Stimulated activated CD4-positive, alpha-beta T cell treated with anti-CD3 and anti-CD28 coated beads, Interleukin-12 subunit alpha, Interleukin-12 subunit beta, amount 100 ng/mL, for 4 hours (primary cell): ENCODE data around the gene RASAL2.

Source experiments
- DNase-seq: peaks from one replicate; pipeline ENCODE4 v3.0.0-alpha.2; 2020

RASAL2 gene

DNA sequence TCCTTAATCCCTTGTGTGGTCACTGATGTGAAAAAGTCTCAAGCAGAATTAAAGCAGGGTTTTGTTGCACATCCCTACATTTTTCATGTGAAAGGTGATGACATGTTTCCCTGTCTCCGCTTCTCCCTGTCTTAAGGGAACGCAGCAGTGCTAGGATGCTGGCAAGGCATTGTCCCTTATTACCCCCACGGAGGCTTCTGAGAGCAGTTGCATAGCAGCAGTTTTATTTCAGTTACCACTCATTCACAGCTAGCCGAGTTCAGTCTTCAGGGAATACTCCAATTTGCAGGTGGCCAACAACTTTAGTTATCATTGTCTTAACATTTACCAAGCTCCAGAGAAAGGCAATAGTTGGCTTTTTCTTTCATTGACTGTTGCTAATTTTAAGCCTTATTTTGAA, 313.8 kb downstream of the RASAL2 start:
- no peak for DNase-seq

DNA sequence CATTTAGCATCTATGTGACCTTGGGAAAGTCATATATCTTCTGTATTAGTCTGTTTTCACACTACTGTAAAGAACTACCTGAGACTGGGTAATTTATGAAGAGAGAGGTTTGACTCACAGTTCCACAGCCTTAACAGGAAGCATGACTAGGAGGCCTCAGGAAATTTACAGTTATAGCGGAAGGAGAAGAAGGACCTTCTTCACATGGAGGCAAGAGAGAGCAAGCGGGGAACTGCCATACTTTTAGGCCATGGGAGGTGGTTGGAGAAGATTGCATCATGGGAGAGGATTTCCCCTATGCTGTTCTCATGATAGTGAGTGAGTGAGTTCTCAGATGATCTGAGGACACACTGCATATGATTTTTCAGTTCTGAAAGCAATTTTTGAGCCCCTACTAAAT, 315.0 kb downstream of the RASAL2 start:
- no peak for DNase-seq

DNA sequence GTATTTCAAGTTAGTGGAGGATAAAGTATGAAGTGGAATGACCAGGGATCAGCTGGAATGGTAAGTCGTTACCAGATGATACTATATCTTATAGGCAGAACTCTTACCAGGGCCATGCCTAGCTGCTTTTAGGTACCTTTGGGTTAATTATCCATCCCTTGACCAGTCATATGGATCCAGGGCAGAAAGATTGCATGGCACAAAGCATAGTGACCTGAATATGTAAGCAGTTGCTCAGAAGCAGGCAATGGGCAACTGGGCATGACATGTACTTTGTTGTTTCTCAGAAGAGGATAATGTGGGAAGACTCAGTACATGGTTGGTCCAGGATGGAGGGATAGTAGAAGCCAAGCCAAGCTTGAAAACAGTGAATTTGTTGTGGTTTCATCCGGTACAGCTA, 315.6 kb downstream of the RASAL2 start:
- no peak for DNase-seq

DNA sequence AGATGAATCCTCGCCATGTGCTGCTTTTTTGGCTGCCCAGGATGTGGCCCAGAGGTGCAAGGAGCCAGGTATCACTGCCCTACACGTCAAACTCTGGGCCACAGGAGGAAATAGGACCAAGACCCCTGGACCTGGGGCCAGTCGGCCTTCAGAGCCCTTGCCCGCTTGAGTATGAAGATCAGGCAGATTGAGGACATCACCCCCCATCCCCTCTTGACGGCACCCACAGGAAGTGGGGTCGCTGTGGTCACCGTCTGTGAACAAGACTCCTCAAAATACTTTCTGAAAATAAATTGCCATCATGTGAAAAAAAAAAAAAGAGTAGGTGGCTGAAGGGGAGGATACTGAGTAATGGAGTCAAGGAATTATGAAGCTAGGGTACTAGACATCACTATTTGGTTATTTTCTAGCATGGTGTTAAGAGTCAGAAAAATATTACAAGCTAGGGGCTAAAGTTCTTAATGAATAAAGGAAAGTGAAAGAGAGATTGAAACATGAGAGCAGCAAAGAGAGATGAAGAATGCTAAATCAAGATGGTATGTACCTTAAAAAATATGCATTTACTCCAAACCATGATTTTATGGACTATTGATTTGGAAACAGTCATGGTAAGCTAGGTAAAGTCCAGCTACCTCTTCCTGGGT, 318.0 kb downstream of the RASAL2 start:
- no peak for DNase-seq

DNA sequence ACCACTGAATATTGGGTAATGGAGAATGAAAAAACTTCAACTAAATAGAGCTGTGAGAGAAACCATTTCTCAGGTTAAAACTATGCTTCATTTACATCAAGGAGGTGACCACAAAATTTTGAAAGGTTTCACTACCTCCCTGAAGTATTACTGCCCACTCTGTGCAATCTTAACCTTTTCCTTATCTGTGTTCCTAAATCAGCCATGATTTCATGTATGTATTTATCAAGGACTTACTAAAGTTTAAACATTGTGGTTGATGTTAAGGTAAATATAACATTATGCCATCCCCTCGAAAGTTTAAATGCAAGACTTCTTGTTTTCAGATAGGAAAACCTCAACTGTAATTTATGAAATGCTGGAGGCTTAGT, 318.5 kb downstream of the RASAL2 start:
- no peak for DNase-seq

DNA sequence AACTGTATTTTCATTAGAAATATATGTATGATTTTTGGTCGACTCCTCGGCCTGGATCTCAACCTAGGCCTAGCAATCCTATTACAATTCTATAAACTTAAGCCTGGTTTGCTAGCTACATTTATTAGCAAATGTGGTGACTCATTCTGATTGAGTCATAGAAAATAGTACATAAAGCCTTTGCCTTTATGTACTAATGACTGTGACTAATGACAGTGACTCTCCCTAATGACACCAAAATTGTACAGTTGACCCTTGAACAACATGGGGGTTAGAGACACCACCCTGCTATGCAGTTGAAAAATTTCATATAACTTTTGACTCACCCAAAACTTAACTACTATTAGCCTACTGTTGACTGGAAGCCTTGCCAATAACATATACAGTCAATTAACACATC, 324.0 kb downstream of the RASAL2 start:
- no peak for DNase-seq

DNA sequence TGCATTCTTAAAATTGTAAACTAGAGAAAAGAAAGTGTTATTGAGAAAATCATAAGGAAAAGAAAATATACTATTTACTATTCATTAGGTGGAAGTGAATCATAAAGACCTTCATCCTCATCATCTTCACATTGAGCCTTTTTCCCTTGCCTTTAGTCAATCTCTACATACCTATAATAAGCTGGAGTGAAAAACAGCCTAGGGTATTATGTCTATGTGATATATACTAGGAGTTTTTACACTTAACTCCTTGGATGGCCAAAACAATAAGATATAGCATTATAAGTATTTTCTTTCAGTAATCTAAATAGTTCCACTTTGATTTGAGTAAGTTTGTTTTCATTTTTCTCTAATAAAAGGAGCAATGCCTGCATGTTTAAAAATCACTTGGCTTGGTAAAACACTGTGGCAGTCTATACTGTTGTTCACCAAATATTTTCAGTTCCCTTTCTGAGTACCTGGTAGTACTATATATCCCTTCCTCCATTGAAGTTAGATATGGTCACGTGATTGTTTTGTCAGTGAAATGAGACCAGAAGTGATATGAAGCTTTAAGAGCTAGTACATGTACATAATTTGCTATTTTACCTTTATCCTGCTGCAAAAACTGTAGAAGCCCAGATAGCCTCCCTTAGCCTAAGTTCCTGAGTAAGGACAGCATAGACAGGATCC, 324.5 kb downstream of the RASAL2 start:
- no peak for DNase-seq

DNA sequence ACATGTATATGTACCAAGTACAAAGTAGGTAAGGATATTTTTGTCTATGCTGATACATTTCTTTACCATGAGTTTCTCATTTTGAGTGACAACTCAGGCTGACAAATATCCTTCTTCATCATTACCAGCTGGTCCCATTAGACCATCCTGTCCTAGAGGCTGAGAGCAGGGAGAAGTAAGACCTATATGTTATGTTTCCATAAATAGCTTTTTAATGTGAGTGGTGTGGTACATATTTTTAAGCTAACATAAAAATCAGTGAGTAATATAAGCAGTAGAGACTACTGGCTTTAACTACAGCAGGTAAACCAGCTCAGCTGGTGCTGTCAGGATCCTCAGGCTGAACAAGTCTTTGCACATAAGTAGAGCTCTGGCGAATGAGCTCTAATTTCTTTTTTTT, 340.5 kb downstream of the RASAL2 start:
- no peak for DNase-seq

DNA sequence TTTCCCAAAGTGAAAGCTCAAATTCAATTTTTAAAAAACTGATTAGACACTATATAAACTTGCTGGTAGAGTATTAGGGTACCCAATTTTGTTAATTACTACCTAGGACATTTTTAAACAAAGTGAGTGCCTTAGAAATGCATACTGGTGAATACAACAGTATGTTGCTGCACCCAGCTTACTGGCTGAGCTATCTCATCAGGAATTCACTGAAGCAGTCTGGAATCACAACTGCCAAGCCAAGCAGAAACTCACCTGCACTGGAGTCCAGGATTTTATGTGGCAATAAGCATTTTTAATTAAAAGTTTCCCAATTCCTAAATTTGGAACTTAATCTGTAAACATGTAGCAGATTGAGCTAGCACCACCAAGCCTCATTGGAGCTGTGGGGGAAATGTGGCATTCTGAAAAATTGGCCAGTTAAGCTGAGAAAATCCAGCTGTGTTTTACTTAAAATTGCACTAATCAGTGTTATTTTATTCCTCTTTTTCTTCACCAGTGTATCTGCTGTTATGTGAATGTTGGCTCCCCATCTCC, 341.1 kb downstream of the RASAL2 start:
- no peak for DNase-seq

DNA sequence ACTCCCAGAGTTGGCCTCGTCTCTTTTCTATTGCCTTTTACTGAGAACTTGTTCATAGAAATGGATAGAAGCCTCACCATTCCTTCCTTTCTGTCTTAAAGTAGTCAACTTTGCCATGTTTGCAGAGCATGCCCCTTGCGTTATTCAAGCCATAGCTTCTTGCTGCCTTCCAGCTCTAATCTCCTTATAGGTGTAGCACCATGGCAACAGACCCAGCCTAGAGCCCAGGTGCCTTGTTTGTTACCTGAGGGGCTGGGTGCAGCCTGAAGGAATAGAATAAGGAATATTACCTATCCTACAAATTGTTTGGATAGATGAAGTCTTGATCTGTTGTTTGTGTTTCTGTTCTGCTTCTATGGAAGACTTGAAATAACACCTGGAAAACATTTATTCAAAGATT, 343.0 kb downstream of the RASAL2 start:
- DNase-seq: no peak

DNA sequence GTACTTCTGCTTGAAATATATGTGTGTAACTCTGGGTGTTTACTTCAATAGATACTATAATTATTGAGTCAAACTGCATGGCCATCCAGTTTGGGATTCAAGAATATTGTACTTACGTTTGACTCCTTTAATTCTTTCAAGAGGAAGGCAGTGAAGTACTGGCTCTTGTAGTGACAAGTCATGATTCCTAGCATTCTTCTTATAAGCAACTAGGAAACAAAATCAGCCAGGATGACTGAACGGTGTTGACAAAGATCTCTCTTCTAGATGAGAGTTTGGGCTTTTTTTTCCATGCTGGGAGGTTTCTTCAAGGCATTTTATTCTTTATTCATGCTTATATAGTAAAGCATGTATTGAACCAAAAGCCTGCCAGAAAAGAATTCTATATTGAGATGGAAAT, 344.5 kb downstream of the RASAL2 start:
- DNase-seq: no peak

DNA sequence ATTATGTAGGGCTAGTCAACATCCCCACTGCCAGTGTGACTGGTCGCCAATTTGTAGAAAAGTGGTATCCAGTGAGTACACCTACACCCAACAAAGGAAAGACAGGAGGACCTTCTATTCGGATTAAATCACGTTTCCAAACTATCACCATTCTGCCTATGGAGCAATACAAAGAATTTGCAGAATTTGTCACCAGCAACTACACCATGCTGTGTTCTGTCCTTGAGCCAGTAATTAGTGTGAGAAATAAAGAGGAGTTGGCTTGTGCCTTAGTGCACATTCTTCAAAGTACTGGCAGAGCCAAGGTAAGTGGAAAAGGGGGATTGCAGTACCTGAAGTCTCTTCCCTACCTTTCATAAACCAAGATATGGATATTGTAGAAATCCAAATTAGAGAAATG, 349.0 kb downstream of the RASAL2 start:
- no peak for DNase-seq

DNA sequence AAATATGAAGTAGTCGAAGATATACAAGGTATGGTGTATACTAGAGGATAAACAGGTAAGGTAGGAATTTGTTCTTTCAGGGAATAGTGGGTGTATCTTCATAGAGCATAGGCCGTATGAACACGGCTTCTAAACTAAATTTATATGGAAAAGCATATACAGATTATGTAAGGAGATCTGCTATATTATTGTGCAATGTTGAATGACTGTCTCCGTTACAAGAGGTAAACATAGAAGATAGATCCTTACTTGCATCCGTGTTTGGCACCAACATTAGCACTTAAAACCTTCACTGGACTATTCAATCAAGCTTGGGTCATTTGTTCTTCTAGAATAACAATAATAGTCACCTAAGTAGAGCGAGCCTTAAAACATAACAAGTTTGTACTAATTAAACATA, 357.0 kb downstream of the RASAL2 start:
- no peak for DNase-seq

DNA sequence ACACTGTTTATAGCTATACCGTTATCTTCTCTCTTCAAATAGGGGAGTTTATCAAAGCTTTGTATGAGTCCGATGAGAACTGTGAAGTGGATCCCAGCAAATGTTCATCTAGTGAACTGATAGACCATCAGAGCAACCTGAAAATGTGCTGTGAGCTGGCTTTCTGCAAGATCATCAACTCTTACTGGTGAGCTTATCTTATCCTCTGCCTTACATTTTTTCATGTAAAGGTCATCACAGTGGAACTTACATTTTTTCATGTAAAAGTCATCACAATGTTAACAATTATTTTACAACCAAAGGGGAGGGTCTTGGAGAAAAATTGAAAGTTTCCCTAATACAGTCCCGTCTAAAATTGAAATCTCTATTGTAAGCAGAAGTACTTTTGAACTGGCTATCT, 357.6 kb downstream of the RASAL2 start:
- DNase-seq: no peak

DNA sequence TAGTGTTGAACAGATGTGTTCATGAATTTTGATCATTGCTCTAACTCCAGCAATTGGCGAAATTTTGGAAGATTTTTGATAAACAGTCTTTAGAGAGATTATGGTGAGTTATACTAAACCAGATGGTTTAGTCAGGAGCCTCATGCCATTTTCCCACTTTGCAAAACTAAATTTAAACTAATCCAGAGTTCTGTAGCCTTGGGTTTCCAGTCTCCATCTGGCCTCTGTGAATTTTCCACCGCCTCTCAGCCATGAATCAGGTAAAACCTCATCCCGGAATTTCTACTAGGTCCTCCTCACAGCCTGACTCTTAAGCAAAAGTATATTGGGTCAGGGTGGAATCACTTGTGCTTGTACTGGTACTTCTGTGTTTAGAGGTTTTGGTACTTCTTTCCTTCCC, 358.1 kb downstream of the RASAL2 start:
- no peak for DNase-seq

DNA sequence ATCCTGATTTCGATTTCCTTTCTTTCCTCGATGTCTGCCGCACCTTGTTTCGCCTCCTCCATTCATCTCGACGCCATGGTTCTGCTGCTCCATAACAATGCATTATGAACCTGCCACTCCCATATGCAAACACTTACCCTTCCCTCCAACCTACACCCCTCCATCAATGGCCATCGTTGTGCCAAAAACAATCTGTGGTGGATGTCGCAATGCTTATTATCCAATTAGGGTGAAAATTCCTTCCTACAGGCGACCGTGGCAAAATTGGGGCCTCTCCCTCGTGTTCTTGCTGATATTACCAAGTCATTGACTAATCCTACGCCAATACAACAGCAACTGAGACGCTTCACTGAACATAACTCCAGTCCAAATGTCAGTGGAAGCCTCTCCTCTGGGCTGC, 362.6 kb downstream of the RASAL2 start:
- no peak for DNase-seq

DNA sequence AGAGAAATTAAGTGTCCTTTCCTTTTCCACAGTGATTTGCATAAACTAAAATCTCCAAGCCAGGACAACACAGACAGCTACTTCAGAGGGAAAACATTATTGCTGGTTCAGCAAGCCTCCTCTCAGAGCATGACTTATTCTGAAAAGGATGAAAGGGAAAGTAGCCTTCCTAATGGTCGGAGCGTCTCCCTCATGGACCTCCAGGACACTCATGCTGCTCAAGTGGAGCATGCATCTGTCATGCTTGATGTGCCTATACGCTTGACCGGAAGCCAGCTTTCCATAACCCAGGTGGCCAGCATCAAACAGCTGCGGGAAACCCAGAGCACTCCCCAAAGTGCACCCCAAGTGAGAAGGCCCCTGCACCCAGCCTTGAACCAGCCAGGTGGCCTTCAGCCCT, 363.7 kb downstream of the RASAL2 start:
- DNase-seq: no peak

DNA sequence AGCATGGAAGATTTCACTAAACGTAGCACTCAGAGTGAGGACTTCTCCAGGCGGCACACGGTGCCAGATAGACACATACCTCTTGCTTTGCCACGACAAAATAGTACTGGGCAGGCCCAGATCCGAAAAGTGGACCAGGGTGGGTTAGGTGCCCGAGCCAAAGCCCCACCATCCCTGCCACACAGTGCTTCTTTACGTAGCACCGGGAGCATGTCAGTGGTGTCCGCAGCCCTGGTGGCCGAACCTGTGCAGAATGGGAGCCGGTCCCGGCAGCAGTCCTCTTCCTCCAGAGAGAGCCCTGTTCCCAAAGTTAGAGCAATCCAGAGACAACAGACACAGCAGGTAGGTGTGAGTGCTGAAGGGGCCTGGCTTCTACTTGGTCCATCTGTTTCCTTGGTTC, 364.3 kb downstream of the RASAL2 start:
- no peak for DNase-seq

DNA sequence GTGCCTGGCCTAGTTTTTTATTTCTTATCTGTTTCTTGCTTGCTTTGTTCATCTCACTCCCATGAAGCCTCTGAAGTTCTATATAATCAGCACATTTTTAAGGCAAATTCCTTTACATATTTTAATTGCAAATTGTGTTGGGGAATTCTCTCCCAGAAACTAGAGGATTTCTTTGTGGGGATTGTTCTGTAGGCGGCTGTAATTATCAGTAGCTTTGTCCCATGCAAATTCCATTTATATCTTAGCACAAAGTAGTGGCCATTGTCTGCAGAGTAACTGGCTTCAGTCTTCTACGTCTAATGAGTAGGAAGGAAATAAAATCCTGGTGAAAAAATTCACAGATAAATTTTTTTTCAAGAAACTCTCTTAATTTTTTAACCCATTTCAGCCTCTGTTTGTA, 367.2 kb downstream of the RASAL2 start:
- DNase-seq: no peak

DNA sequence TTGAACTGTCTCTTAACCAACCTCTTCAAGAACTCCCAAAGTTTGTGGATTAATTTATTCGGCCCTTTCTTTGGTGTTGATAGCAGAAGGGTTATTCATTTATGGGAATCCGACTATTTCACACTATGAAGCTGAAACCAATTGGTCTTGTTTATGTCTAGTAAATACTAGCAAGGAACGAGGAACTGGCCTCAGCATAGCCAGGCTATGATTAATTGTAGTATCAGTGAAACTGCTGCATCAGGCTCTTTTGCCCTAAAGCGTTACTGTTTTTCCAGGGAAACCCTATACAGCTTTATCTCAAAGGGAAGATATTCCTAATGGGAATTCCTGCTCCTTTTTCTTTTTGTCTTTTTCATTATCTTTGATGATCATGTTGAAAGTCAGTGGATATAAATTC, 367.8 kb downstream of the RASAL2 start:
- DNase-seq: no peak

DNA sequence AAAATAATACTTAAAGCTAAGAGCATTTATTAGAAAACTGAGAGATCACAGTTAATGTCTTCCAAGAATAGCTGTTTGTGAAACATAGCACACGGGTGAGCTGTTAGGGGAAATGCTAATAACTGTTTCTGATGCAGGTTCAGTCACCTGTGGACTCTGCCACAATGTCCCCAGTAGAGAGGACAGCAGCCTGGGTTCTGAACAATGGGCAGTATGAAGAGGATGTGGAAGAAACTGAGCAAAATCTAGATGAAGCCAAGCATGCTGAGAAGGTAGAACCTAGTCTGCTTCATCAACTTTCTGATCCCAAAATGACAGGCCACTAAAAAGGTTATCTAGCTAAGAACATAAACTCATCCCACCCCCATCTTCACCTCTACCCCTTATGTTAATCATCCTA, 370.2 kb downstream of the RASAL2 start:
- DNase-seq: no peak

DNA sequence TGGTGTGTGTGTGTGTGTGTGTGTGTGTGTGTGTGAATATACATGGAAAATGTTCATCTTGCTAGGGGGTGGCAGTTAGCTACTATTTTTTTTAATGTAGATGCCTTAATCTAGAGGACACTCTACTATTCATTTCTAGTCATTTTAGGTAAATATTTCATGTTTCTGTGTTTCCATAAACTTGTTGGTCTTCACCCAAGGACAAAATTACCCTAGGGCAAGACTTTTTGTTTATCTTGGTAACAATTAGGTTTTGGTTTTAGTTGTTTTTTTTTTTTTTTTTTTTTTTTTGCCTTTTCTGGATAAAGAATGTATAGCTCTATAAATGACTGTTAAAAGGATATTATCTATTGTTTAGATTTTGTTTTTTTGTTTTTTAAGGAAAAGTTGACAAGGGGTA, 370.7 kb downstream of the RASAL2 start:
- DNase-seq: no peak

DNA sequence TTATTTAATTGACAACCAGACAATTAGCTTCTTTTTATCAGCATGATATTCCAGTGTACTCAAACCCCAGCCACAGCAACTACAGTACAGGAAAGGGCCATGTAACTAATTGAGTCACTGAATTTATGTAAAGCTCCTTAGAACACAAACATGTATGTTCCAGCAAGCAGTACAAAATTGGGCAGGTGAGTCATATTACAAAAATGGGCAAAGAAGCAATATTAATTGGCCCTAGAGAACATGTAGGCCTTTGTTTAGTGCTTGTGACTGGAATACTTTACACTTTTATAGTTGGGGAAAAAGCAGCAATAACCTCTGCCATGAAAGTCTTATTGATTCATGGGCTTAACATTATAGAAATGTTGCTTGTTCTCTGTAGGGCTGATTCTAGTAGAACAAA, 371.1 kb downstream of the RASAL2 start:
- no peak for DNase-seq

DNA sequence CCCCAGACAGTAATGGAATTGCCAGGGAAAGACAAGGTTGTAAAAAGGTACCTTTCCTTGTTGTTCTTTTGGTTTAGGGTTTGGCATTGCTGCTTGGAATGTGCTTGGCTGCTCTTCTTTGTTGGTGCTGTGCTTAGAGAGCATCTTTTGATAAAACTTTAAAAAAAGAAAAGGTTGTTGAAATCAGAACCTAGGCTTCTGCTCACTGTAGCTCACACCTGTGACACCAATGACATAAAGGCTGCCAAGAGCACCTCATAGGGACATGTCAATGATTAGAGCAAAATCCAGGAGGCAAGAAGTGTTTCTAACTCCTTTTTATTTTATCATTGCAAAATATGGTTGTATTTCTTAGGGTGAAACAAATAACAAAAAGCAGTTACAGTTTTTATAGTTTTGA, 373.9 kb downstream of the RASAL2 start:
- DNase-seq: no peak

DNA sequence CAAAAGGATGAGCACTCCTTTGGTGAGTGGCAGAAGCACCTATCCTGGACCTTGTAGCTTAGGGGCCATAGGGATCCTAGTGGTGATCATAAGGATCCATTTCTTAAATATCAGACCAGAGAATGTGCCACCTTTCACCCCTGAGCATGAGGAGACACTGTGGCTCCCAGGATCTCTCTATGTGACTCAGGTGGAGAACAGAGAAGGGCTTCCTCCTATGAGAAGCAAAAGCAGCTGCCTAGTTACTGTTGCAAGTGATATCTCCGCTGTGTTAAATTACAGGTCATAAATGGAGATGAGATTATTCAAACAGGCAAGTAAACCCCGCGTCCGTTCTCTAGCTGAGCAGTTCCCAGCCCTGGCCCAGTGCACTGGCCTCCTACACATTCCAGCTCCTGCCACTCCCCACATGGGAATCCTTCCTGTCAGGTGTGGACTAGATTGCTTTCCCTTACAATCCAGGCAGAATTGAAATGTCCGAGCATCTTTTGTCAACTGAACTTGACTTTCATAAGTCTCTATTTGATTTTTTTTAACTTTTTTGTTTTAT, 376.6 kb downstream of the RASAL2 start:
- DNase-seq: no peak
